Upper lobe of left lung (tissue), 4 donors: ENCODE results near the gene PKN2.

Experiments used
- CTCF ChIP-seq, 6 experiments: fragments of 450-650 bp in 4 of 6; fragments of 200-600 bp in 2 of 6; sonication (generic) in 2 of 6; IDR thresholded peaks; one replicate each; pipeline ENCODE4 v1.5.1; 2016 to 2019; ENCODE audit warnings: antibody characterized with exemption in 6 of 6
- EP300 ChIP-seq, 4 donors: sonication (generic); formaldehyde crosslinking; IDR thresholded peaks; one replicate each; pipeline ENCODE4 v1.5.1; 2017; ENCODE audit warnings: antibody characterized with exemption in 4 of 4, control low read depth in 2 of 4
- POLR2A ChIP-seq, 4 donors: fragments of 450-650 bp; IDR thresholded peaks; one replicate each; pipeline ENCODE4 v1.5.1; 2016 to 2017; ENCODE audit warnings: antibody characterized with exemption in 4 of 4, mild to moderate bottlenecking in 2 of 4
- POLR2AphosphoS5 ChIP-seq, 2 donors: sonication (generic); formaldehyde crosslinking; IDR thresholded peaks; one replicate each; pipeline ENCODE4 v1.5.1; 2017; ENCODE audit warnings: antibody characterized with exemption in 2 of 2

GRCh38 chr1:88697503-88697902, 13.4 kb downstream of the PKN2 start:
- TF ChIP-seq CTCF (IDR thresholded peaks at IDR 0.05) (no peak), POLR2A (IDR thresholded peaks at IDR 0.05) (no peak), EP300 (IDR thresholded peaks at IDR 0.05) (no peak), POLR2AphosphoS5 (IDR thresholded peaks at IDR 0.05) (no peak)
